ENCODE measurements around the gene UGT1A6.

Gene UGT1A6

DNA sequence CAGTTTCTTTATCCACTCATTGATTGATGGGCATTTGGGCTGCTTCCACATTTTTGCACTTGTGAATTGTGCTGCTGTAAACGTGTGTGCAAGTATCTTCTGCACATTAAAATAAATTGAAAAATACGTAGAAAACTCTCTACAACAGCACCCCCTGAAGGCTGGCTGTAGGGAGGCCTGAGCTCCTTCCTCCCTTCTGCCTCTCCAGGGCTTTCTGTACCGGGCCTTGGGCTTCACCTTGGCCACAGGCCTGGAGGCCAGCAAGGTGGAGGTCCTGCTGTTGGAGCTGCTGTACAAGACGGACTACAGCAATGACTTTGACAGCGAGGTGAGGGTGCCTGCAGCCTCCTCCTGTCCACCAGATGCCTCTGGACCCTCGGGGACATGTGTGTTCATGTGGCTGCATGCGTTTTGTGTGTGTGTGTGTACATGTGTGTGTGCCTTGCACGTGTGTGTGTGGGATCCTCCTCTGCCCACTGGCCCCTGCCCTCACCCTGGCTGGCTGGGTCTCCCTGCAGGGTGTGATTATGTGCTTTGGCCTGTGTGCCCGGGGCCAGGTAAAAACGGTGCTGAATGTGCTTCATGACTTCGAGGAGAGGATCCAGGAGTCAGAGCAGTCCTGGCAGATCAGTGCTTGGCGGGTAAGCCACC is 114.7 kb downstream of the UGT1A6 start:
- no peak overlapping the region for H3K27ac ChIP-seq
- no peak overlapping the region for H3K4me2 ChIP-seq

DNA sequence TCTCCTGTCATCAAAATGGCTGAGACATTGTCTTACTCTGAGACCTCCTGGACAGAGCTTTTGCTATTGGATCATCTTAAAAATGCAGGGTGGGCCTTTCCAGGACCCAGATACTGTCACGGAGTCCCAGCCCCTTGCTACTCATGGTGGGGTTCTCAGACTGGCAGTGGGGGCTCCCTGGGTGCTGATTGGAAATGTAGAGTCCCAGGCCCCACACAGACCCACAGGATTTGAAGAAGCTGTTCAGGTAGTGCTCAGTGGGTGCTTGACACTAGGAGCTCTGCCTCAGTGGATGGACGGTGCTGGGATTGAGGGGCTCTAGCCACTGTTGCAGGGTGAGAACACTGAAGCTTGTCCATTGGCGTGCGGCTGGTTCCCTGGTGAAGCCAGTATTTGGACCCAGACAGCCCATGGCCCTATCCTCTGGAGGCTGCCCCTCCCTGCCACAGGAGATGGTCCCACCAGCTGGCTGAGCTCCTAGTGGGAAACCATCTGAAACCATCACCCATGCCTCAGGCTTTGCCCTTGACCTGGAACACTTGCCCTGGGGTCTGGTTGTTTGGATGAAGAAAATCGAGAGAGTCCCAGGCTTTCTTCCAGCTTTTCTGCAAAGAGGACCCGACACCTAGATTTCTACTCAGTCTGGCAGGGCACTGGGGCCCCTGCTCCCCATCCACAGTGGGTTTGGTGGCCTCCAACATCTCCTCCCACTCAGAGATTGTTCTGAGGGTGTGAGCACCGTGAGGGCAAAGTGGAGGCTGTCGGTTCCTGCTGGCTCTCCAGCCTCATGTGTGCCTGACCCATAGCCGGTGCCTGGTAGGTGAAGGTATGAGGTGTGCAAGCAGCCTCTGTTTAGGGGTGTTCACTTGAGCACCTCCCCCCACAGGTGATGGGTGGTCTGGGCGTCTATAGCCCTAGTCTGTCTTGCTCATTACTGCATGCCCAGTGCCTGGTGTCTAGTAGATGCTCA is 115.6 kb downstream of the UGT1A6 start:
- no peak overlapping the region for H3K9ac ChIP-seq
- no peaks in the 10 kb centered on the region for H3K36me3 ChIP-seq
- H3K4me2 ChIP-seq, result no peak overlapping the region
- H3K4me1 ChIP-seq, result no peaks in the 10 kb centered on the region
- no peak overlapping the region for H3K27ac ChIP-seq
- H3K9me3 ChIP-seq, result no peaks in the 10 kb centered on the region
- no peak overlapping the region for H3K4me3 ChIP-seq
- no peak for TF ChIP-seq Cebpa-rat (IDR thresholded peaks at IDR 0.05)
- no peaks in the 10 kb centered on the region for H3K27me3 ChIP-seq
- H4K20me1 ChIP-seq, result no peaks in the 10 kb centered on the region

More for the DNA sequence above, 114.7 kb downstream of the UGT1A6 start:
- Histone ChIP-seq H3K9me3 (no peaks in the 10 kb centered on the region), H4K20me1 (no peaks in the 10 kb centered on the region), H3K9ac (no peak overlapping the region), H3K36me3 (no peaks in the 10 kb centered on the region), H3K4me3 (no peak overlapping the region), H3K4me1 (no peaks in the 10 kb centered on the region), H3K27me3 (no peaks in the 10 kb centered on the region)
- no peak for TF ChIP-seq Cebpa-rat (IDR thresholded peaks at IDR 0.05)

DNA sequence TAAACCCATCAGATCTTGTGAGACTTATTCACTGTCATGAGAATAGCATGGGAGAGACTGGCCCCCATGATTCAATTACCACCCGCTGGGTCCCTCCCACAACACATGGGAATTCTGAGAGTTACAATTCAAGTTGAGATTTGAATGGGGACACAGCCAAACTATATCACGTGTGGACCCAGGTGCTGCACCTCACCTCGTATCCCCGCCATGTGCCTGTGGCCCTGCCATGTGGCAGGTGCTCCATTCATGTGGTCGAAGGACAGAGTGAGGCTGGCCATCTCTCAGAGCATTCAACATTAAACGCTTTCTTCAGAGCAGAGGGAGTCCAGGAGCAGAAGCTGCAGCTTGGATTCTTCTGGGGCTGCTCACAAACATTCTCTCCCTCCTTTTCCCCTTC is 117.7 kb downstream of the UGT1A6 start:
- H3K4me1 ChIP-seq, result no peaks in the 10 kb centered on the region

DNA sequence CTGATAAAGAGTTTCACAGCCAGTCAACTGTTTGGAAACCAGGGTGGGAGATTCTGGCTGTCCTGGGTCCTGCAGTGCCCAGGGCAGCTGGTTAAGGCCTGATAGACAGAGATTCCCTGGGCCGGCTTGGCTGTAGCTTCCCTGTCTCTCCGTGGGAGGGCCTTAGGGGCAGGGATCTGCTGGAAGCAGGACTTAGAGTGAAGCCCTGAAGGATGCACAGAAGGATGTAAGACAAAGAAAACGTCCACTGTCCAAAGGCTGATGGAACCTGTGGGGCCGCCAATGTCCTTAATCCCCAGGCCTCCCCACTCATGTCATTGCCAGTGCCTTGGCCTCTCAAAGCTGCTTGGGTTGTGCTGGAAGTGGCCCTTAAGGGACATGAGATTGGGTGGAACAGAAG is 118.4 kb downstream of the UGT1A6 start:
- Histone ChIP-seq H3K9ac (no peak overlapping the region), H3K27ac (no peak overlapping the region), H3K9me3 (no peaks in the 10 kb centered on the region), H3K4me1 (no peaks in the 10 kb centered on the region), H3K4me2 (no peak overlapping the region), H3K27me3 (no peaks in the 10 kb centered on the region), H4K20me1 (no peaks in the 10 kb centered on the region), H3K4me3 (no peak overlapping the region), H3K36me3 (no peaks in the 10 kb centered on the region)
- TF ChIP-seq Cebpa-rat (IDR thresholded peaks at IDR 0.05), result no peak

More for the DNA sequence above, 117.7 kb downstream of the UGT1A6 start:
- Histone ChIP-seq H3K27me3 (no peaks in the 10 kb centered on the region), H3K9me3 (no peaks in the 10 kb centered on the region), H3K4me3 (no peak overlapping the region), H4K20me1 (no peaks in the 10 kb centered on the region), H3K36me3 (no peaks in the 10 kb centered on the region), H3K9ac (no peak overlapping the region), H3K4me2 (no peak overlapping the region), H3K27ac (no peak overlapping the region)
- no peak for TF ChIP-seq Cebpa-rat (IDR thresholded peaks at IDR 0.05)

DNA sequence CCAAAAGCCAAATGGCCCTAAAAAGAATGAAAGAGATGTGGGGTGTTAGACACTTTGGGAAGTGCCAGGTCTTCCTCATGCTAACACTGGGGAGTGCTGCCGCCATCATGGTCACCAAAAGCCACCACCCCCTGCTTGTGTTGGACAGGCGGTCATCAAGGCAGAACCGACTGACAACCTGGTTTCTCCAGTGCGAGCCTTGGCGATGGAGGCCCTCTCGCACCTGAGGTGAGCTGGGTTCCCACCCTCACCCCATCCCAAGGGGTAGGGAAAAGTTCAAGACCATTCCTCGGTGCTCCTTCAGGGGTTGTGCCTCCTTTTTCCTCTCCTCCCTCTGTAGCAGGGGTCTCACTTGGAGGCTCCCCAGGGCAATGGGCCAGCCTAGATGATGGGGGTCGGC is 119.0 kb downstream of the UGT1A6 start:
- no peaks in the 10 kb centered on the region for H3K27me3 ChIP-seq
- H3K36me3 ChIP-seq, result no peaks in the 10 kb centered on the region
- no peak overlapping the region for H3K4me3 ChIP-seq
- no peak for TF ChIP-seq Cebpa-rat (IDR thresholded peaks at IDR 0.05)
- H3K4me1 ChIP-seq, result peaks cover 5% of the 10 kb centered on the region
- H4K20me1 ChIP-seq, result no peaks in the 10 kb centered on the region
- H3K9me3 ChIP-seq, result no peaks in the 10 kb centered on the region
- H3K4me2 ChIP-seq, result no peak overlapping the region
- no peak overlapping the region for H3K9ac ChIP-seq
- no peak overlapping the region for H3K27ac ChIP-seq

DNA sequence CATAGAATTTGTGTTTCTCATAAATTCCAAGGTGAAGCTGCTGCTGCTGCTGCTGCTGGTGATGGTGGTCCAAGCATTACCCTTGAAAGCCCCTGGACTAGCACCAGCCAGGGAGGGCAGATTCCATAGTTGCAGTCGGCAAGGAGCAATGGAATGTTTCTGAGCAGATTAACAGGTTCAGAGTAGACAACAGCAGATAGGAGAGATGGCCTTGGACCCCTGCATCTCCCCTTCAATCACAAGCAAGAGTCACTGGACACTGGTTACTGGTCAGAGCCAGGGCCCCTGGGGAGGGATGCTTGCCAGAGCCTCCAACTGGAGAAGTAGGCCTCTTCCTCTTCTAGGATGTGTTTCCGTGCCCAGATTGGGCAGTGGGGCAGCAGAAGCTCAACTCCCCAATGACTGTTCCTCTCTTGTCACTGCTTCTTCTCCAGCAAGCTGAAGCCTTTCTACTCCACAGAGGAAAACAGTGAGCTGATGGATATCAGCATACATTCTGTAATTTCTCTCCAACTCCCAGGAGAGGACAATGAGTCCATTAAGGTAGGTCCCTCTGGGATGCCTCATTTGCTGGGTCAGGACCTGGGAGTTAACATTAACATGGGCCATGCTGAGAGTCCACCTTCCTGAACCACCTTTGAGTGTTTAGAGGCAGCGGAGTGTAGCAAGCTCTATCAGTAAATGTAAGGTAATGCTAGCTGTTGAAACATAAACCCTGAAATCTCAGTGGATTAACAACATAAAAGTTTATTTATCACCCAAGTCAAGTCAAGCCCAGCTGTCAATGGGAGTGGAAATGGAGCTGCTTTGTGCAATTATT is 120.8 kb downstream of the UGT1A6 start:
- no peaks in the 10 kb centered on the region for H4K20me1 ChIP-seq
- H3K4me1 ChIP-seq, result peaks cover 20% of the 10 kb centered on the region
- no peak overlapping the region for H3K4me2 ChIP-seq
- H3K4me3 ChIP-seq, result no peak overlapping the region
- H3K27me3 ChIP-seq, result no peaks in the 10 kb centered on the region
- no peak overlapping the region for H3K9ac ChIP-seq
- H3K36me3 ChIP-seq, result no peaks in the 10 kb centered on the region
- H3K9me3 ChIP-seq, result no peaks in the 10 kb centered on the region
- no peak overlapping the region for H3K27ac ChIP-seq
- no peak for TF ChIP-seq Cebpa-rat (IDR thresholded peaks at IDR 0.05)

DNA sequence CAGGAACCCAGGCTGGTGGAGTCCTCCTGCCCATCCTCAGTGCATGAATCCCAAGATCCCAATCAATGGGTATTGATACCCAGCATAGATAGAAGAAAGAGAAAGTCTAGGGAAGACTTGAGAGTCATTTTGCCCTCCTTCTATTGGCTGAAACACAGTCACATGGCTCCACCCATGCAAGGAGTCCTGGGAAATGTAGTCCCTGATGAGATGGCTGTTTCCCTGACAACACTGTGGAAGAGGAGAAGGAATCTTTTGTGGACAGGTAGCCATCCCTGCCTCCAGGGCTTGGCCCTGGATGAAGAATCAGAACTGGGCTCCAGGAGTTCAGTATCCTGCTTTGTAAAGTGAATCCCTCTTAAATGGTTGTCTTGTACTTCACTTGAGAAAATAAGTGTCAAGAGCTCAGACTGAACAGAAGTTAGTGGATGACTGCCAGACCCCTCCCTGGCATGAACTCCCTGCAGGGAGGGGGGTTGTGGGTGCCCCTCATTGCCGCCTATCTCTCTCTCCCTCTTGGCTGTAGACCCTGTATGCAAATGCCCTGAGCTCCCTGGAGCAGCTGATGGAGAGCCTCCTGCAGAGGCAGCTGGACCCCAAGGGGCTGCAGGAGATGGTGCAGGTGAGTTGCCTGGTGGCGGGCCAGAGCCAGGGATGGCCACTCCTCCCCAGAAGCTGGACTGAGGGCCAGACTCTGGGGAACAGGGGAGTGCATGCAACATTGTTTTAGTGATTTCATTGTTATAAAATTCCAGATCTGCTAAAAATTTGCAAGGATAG is 121.6 kb downstream of the UGT1A6 start:
- Histone ChIP-seq H3K4me1 (peaks cover 20% of the 10 kb centered on the region), H3K4me2 (no peak overlapping the region), H3K4me3 (no peak overlapping the region), H3K36me3 (no peaks in the 10 kb centered on the region), H3K27me3 (no peaks in the 10 kb centered on the region), H3K27ac (no peak overlapping the region), H4K20me1 (no peaks in the 10 kb centered on the region), H3K9me3 (no peaks in the 10 kb centered on the region), H3K9ac (no peak overlapping the region)
- no peak for TF ChIP-seq Cebpa-rat (IDR thresholded peaks at IDR 0.05)

DNA sequence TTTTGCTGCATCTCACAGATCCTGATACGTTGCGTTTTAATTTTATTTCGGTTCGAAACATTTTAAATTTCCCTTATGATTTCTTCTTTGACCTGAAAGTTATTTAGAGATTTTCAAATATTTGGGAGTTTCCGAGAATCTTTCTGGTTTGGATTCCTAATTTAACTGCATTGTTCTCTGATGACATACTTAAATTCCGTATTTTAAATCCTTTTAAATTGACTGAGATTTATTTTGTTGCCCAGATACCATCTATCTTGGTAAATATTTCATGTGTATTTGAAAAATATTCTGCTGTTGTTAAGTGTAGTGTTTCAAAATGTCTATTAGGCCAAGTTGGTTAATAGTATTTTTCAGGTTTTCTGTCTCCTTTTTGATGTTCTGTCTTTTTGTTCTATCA is 123.2 kb downstream of the UGT1A6 start:
- no peaks in the 10 kb centered on the region for H3K36me3 ChIP-seq
- no peaks in the 10 kb centered on the region for H3K9me3 ChIP-seq
- H3K27me3 ChIP-seq, result no peaks in the 10 kb centered on the region
- H3K4me1 ChIP-seq, result peaks cover 20% of the 10 kb centered on the region
- H4K20me1 ChIP-seq, result no peaks in the 10 kb centered on the region
- no peak for TF ChIP-seq Cebpa-rat (IDR thresholded peaks at IDR 0.05)
- no peak overlapping the region for H3K4me2 ChIP-seq
- H3K27ac ChIP-seq, result no peak overlapping the region
- H3K9ac ChIP-seq, result no peak overlapping the region
- H3K4me3 ChIP-seq, result no peak overlapping the region

DNA sequence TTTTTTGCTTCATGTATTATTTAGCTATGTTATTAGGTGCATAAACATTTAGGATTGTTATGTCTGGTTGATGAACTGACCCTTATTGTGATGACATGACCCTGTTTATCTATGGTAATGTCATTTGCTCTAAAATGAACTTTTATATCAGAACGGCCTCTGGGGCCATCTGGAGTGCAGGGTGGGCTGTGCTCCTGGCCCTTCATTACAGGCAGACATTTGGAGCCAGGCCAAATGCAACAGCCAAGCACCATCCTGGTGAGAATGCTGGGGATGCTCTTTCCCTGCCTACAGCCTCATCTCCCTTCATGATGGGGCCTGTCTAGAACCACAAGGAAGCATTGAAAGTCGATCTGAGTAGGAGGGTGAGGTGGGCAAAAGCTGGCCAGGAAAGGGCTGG is 123.6 kb downstream of the UGT1A6 start:
- Histone ChIP-seq H3K9ac (0 out of 2 replicates have a peak overlapping the region, but pooled peaks have one; percentile 57), H3K4me3 (no peak overlapping the region), H3K4me1 (peaks cover 20% of the 10 kb centered on the region), H4K20me1 (no peaks in the 10 kb centered on the region), H3K9me3 (no peaks in the 10 kb centered on the region), H3K27me3 (no peaks in the 10 kb centered on the region), H3K27ac (no peak overlapping the region), H3K36me3 (no peaks in the 10 kb centered on the region), H3K4me2 (peak overlapping the region; percentile 72)
- TF ChIP-seq Cebpa-rat (IDR thresholded peaks at IDR 0.05), result no peak
